ENCODE data around the gene KLK15.

- no peak for TF ChIP-seq GABPA (IDR thresholded peaks at IDR 0.05; ENCODE audit: low read depth)
- no peak for TF ChIP-seq CTCF (IDR thresholded peaks at IDR 0.05; ENCODE audit: insufficient read depth, low read length)
Observed at GRCh38 chr19:50850738-50851137, 17.4 kb upstream of the KLK15 start.
